H1 (cell line): ENCODE measurements around the gene ZMAT5. TPM values are rescaled to one million over a fixed set of nuclear protein-coding genes. Genes with fewer than 3 reads are reported as not detected.

Source experiments
- CBX5 ChIP-seq: fragments of 300-800, 300-1000 bp; sonication (generic); IDR thresholded peaks from 2 replicates; pipeline ENCODE4 v1.7.1; 2016; ENCODE audit warnings: antibody characterized with exemption, low read length, low read depth
- PHF8 ChIP-seq: fragments of 200-600 bp; sonication (generic); conservative IDR thresholded peaks from 2 replicates; pipeline ENCODE4 v1.7.1; 2012; ENCODE audit warnings: low read depth, mild to moderate bottlenecking, inconsistent platforms, low read length, moderate library complexity
- TAF1 ChIP-seq: IDR thresholded peaks from 2 replicates; pipeline ENCODE4 v1.6.1; 2011; ENCODE audit warnings: mild to moderate bottlenecking, low read depth, low read length
- YY1 ChIP-seq: IDR thresholded peaks from 2 replicates; pipeline ENCODE4 v1.6.1; 2011; ENCODE audit warnings: low read depth, mild to moderate bottlenecking, low read length
- polyA plus RNA-seq, 7 experiments: library from polyadenylated mRNA; depleted of rRNA in 3 of 7; stranded (reverse) in 5 of 7; unstranded in 2 of 7; fragments of >200 nt in 5 of 7; fragments of 200-250 nt in 2 of 7; gene quantifications; 1 replicate in 5 of 7; 2 replicates in 1 of 7; 4 replicates in 1 of 7; pipeline versions ENCODE4 v1.2.1 to v1.2.3, GENCODE V29; 2011 to 2013; ENCODE audit warnings: missing spikeins in 2 of 7, mixed read lengths in 2 of 7
- total RNA-seq: library from RNA; stranded (reverse); fragmentation: NEBNext Ultra II Directional; extraction: Animal tissue kit (Norgen Biotek cat#: 25700); gene quantifications from 2 replicates; pipeline ENCODE4 v1.2.1, GENCODE V29; 2021
- TF ChIP-seq, protein P1 (sequence below): fragments of 300-600 bp; sonication (generic); IDR thresholded peaks from 2 replicates; pipeline ENCODE4 v1.7.1; 2012; ENCODE audit warnings: low read length, moderate library complexity, mild to moderate bottlenecking, inconsistent platforms; ENCODE audit not compliant: insufficient replicate concordance

Gene ZMAT5
- total and polyA plus RNA-seq, 2 of the 8 experiments (the other 6 are each of a cell fraction or from before 2014, with no cell fraction given), result 14.0 to 38.3 TPM

GRCh38 chr22:29799217-29799680, 32.4 kb upstream of the ZMAT5 start (continued):
- TF ChIP-seq, protein P1, sequence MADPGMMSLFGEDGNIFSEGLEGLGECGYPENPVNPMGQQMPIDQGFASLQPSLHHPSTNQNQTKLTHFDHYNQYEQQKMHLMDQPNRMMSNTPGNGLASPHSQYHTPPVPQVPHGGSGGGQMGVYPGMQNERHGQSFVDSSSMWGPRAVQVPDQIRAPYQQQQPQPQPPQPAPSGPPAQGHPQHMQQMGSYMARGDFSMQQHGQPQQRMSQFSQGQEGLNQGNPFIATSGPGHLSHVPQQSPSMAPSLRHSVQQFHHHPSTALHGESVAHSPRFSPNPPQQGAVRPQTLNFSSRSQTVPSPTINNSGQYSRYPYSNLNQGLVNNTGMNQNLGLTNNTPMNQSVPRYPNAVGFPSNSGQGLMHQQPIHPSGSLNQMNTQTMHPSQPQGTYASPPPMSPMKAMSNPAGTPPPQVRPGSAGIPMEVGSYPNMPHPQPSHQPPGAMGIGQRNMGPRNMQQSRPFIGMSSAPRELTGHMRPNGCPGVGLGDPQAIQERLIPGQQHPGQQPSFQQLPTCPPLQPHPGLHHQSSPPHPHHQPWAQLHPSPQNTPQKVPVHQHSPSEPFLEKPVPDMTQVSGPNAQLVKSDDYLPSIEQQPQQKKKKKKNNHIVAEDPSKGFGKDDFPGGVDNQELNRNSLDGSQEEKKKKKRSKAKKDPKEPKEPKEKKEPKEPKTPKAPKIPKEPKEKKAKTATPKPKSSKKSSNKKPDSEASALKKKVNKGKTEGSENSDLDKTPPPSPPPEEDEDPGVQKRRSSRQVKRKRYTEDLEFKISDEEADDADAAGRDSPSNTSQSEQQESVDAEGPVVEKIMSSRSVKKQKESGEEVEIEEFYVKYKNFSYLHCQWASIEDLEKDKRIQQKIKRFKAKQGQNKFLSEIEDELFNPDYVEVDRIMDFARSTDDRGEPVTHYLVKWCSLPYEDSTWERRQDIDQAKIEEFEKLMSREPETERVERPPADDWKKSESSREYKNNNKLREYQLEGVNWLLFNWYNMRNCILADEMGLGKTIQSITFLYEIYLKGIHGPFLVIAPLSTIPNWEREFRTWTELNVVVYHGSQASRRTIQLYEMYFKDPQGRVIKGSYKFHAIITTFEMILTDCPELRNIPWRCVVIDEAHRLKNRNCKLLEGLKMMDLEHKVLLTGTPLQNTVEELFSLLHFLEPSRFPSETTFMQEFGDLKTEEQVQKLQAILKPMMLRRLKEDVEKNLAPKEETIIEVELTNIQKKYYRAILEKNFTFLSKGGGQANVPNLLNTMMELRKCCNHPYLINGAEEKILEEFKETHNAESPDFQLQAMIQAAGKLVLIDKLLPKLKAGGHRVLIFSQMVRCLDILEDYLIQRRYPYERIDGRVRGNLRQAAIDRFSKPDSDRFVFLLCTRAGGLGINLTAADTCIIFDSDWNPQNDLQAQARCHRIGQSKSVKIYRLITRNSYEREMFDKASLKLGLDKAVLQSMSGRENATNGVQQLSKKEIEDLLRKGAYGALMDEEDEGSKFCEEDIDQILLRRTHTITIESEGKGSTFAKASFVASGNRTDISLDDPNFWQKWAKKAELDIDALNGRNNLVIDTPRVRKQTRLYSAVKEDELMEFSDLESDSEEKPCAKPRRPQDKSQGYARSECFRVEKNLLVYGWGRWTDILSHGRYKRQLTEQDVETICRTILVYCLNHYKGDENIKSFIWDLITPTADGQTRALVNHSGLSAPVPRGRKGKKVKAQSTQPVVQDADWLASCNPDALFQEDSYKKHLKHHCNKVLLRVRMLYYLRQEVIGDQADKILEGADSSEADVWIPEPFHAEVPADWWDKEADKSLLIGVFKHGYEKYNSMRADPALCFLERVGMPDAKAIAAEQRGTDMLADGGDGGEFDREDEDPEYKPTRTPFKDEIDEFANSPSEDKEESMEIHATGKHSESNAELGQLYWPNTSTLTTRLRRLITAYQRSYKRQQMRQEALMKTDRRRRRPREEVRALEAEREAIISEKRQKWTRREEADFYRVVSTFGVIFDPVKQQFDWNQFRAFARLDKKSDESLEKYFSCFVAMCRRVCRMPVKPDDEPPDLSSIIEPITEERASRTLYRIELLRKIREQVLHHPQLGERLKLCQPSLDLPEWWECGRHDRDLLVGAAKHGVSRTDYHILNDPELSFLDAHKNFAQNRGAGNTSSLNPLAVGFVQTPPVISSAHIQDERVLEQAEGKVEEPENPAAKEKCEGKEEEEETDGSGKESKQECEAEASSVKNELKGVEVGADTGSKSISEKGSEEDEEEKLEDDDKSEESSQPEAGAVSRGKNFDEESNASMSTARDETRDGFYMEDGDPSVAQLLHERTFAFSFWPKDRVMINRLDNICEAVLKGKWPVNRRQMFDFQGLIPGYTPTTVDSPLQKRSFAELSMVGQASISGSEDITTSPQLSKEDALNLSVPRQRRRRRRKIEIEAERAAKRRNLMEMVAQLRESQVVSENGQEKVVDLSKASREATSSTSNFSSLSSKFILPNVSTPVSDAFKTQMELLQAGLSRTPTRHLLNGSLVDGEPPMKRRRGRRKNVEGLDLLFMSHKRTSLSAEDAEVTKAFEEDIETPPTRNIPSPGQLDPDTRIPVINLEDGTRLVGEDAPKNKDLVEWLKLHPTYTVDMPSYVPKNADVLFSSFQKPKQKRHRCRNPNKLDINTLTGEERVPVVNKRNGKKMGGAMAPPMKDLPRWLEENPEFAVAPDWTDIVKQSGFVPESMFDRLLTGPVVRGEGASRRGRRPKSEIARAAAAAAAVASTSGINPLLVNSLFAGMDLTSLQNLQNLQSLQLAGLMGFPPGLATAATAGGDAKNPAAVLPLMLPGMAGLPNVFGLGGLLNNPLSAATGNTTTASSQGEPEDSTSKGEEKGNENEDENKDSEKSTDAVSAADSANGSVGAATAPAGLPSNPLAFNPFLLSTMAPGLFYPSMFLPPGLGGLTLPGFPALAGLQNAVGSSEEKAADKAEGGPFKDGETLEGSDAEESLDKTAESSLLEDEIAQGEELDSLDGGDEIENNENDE, result no peak
- TF ChIP-seq CBX5 (no peak), PHF8 (no peak), YY1 (no peak), TAF1 (no peak)
